22Rv1 (cell line): ENCODE results near the gene CA14.

Source experiments
- H3K27ac ChIP-seq: fragments of 450-650 bp; 2 replicates; pipeline ENCODE4 v1.5.1; 2017
- ZFX ChIP-seq: fragments of 450-650 bp; IDR thresholded peaks from 2 replicates; pipeline ENCODE4 v1.6.1; 2017; ENCODE audit warnings: antibody characterized with exemption, borderline replicate concordance
- TF ChIP-seq, protein P1 (sequence below): fragments of 450-650 bp; IDR thresholded peaks from 2 replicates; pipeline ENCODE4 v1.5.1; 2017; ENCODE audit warnings: mild to moderate bottlenecking

The CA14 gene

DNA sequence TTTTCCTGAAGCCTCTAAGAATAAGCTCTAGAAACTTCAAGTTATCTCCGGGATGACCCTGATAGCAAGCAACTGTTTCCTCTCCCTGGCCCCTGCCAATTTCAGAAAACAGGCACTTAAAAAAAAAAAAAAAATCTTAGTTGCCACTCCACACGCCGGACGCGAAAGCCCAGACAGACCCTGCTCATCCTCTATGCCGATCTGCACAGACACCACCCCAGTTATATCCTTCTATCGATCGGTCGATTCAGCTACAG, 23.3 kb upstream of the CA14 start:
- peak overlapping the region; percentile 93 for H3K27ac ChIP-seq
- TF ChIP-seq, protein P1, sequence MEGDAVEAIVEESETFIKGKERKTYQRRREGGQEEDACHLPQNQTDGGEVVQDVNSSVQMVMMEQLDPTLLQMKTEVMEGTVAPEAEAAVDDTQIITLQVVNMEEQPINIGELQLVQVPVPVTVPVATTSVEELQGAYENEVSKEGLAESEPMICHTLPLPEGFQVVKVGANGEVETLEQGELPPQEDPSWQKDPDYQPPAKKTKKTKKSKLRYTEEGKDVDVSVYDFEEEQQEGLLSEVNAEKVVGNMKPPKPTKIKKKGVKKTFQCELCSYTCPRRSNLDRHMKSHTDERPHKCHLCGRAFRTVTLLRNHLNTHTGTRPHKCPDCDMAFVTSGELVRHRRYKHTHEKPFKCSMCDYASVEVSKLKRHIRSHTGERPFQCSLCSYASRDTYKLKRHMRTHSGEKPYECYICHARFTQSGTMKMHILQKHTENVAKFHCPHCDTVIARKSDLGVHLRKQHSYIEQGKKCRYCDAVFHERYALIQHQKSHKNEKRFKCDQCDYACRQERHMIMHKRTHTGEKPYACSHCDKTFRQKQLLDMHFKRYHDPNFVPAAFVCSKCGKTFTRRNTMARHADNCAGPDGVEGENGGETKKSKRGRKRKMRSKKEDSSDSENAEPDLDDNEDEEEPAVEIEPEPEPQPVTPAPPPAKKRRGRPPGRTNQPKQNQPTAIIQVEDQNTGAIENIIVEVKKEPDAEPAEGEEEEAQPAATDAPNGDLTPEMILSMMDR, result no peak
- TF ChIP-seq ZFX, result no peak

DNA sequence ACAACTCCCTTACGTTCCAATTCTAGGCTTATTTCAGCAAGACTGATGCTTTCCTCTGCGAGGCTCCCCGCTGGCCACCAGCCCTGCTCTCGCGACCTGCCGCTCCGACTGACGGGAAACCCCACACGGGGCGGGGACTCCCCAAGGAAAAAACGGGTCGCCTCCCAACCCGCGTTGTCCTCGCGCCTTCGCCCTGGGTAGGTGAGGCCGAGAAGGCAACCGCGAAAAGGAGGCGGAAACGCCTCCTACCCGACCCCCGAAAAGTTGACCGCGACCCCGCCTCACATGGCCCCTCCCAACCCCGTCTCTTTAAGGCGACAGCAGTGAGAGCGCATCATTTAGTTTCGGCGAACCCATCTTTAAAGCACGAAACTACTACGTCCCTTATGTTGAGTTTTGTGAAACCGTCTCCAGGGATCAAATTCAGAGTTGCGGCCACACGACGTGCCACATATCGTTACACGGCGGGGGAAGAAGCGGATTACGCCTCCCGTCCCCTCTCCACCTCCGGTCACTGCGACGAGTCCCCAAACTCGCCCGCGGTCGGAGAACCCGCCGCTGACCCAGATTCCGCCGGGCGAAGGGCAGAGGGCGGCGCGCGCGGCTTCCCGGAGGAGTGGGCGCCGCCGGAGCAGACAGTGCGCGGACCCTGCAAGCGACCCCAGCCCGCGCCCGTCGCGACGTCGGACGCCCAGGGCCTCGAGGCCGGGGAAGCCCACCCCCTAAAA, 22.8 kb upstream of the CA14 start:
- TF ChIP-seq, protein P1, result no peak; the same call in 1 of the 2 replicates
- TF ChIP-seq ZFX, result no peak
- H3K27ac ChIP-seq, result peak overlapping the region; percentile 93

DNA sequence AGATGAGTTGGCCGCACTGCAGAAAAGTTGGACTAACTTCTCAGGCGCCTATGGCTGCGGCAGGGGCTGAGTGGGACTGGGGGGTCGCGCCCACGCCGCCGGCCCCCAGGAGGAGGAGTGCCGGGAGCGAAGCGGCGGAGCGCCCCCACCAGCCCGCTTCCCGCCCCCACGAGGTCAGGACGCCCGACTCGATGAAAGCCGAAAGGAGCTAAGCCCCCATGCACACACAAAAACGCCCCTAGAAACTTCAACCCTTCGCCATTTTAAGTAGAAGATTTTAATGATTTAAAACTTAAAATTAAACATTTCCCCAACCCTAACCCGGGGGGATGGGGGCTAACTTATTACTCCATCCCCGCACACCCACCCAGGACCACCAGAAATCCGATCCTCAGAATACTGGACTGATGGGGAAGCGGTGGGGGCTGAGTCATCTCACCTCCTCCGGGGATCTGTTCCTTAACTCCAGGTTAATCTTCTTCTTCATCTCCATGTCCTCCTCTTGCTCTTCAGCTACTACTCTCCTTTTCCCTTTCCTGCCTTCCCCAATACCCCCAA, 22.2 kb upstream of the CA14 start:
- peak overlapping the region; percentile 93 for H3K27ac ChIP-seq
- no peak for TF ChIP-seq ZFX
- TF ChIP-seq, protein P1, result peak; percentile 25

DNA sequence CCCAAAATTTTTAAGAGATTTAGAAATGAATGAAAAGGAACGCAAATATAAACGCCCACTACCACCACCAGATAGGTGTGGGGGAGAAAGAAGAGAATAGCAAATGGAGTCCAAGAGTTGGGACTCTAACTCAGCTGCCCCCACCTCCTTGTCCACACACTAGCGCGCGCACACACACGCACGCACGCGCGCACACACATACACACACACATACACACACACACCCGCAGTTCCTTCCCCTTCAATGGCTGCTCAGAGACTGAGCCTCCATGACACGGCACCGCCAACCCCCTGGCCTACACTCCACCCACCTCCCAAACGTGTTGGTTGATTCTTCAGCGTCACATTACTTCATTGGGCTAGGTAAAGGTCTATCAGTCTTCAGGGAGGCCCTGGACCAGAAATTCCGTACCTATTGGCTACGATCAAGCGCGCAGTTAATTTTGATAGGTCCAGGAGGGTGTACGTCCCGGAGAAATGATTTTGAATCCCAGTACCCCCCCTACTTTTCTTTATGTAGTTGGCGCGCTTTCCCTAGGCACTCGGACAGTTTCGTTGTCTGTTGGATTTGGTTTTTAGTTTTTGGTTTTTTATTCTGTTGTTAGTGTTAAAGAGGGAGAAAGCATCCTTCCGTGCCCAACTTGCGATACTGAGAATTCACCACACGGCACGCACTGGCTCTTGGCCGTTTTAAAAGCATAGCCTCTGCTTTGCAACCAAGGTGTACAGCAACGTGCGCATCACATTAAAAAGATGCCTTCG, 21.5 kb upstream of the CA14 start, which contains the start of gene ANP32E:
Gene ANP32E (minus strand): TSS at position 261 of the 762 bp plus-strand sequence. CDS start 326 bp downstream, outside the sequence.
- H3K27ac ChIP-seq, result peak within 1 kb of the TSS; percentile 93
- TF ChIP-seq, protein P1, result no peak; the same call in 1 of the 2 replicates
- TF ChIP-seq ZFX, result no peak

DNA sequence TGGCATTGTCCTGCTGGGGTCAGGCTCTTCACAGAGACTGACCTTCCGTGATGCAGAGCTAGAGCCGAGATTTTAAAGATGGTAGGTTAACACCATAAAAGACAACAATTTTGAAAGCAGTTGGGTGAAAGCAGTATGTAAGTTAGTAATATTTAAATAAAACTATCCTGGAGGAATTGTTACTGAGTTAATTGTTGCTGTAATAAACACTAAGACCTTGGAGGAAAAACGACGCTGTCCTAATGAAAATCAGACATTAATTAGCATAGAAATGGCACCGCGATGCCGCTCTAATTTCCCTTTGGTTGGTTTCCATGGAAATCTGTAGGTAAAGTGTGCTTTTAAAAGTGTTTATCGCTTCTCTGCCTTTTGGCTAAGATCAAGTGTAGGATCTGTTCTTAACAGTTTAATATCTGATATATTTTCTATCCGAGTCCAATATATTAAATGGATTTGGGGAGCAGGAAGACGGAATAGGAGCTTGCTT, 20.9 kb upstream of the CA14 start:
- H3K27ac ChIP-seq, result peak overlapping the region; percentile 93
- TF ChIP-seq, protein P1, result peak; percentile 49; the same call in 1 of the 2 replicates
- no peak for TF ChIP-seq ZFX

DNA sequence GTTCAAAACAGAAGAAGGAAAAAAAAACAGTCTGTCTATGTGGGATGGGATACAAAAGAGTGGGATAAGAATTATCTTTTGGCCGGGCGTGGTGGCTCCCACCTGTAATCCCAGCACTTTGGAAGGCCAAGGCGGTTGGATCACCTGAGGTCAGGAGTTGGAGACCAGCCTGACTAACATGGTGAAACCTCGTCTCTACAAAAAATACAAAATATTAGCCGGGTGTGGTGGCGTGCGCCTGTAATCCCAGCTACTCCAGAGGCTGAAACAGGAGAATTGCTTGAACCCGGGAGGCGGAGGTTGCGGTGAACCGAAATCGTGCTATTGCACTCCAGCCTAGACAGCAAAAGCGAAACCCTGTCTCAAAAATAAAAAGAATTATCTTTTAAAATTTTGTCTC, 20.4 kb upstream of the CA14 start:
- peak overlapping the region; percentile 93 for H3K27ac ChIP-seq

DNA sequence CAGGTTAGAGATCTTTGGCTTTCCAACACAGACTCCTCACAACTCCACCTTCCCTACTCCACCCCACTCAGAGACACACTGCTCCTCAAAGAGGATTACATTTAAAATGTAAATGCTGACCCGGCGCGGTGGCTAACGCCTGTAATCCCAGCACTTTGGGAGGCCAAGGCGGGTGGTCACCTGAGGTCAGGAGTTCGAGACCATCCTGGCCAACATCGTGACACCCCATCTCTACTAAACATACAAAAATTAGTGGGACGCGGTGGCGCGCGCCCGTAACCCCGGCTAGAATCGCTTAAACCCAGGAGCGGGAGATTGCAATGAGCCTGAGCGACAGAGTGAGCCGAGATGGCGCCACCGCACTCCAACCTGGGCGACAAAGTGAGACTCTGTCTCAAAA, 19.8 kb upstream of the CA14 start:
- TF ChIP-seq ZFX, result no peak
- TF ChIP-seq, protein P1, result no peak
- H3K27ac ChIP-seq, result peak overlapping the region; percentile 93; the same call in 1 of the 2 replicates
